NCI-H2227 (cell line): Measurements from ENCODE around the gene CRACR2A.

Experiments used
- DNase-seq: peaks from one replicate; lab custom pipeline; 2025; ENCODE audit not compliant: unreplicated experiment; lab: John Stamatoyannopoulos, UW

CRACR2A gene

DNA sequence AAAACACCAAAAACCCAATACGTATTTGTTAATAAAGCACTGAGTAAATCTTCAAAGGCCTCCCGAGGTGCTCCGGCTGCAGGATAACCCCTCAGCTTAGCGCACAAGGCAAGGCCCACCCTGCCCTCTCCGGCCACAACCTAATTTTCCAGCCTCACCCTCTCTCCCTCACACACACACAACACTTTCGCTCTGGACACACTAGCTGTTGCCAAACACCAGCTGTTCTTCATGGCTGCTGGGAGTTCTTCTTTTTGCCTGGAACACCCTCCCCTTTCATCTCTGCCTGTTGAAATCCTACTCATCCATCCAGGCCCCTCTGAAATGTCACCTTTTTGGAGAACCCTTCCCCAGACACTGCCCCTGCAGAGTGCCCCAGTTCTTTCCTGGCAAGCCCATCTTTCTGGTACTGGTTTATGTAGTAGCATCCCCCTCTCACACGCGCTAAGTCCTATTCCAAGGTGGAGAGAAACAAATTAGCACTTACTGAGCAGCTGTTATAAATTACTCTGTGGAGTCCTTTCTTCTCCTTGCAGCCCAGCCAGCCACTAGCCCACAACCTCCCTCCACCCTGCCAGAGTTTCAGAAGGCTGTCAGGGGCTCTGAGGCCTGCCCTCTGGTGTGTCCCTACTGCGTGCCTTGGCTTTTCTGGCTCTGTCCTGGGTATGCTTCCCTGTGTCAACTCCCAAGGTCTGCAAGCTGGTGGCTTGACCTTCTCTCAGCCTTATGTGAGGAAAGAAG, 805 bp upstream of the CRACR2A start:
- peak; percentile 9 for DNase-seq

DNA sequence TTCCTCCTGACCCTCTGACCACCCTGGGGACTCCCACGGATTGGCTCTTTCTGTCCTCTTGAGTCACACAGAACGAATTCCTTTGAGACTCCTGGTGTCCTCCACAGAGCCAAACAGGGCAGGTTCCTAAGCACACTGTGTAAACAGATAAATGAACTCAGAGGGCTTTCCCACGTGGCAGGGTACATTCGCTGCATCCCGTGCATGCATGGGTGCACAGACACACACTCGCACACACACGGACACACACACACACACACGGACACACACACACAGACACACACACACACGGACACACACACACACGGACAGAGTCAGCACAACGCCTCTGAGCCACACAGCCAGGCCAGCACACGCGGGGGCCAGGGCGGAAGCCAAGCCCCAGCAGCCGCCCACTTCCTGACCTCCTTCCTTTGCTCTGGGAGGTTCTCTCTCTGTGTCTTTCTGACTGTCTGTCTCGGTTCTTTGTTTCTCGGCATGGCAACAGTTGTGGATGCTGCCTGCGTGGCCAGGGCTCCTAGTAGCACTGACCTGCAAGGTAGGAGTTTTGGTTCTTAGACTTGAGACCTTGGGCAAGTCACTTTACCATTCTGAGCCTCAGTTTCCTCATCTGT, 706 bp downstream of the CRACR2A start:
- no peak for DNase-seq

- DNase-seq: no peak
Observed at GRCh38 chr12:3751151-3752095, 1.5 kb downstream of the CRACR2A start.

- no peak for DNase-seq
Observed at GRCh38 chr12:3750616-3751015, 2.3 kb downstream of the CRACR2A start.

DNA sequence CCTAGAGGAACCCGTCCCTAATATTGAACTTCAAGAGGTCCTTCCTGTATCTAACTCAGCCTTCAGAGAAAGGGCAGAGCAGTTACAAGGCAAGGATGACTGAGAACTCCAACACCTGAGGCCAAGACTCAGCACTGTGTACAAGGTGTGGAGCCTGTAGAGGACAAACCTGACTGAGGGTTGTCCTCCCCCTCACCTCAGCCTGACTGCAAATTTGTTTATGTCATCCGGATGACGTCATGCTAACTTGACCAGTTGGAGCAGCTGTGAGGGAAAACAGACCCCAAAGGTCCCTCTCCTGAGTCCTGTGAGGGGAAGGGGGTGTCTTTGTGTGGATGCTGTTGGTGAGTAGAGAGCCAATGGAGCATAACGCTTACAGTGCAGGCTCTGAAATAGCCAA, 4.3 kb downstream of the CRACR2A start:
- no peak for DNase-seq

DNA sequence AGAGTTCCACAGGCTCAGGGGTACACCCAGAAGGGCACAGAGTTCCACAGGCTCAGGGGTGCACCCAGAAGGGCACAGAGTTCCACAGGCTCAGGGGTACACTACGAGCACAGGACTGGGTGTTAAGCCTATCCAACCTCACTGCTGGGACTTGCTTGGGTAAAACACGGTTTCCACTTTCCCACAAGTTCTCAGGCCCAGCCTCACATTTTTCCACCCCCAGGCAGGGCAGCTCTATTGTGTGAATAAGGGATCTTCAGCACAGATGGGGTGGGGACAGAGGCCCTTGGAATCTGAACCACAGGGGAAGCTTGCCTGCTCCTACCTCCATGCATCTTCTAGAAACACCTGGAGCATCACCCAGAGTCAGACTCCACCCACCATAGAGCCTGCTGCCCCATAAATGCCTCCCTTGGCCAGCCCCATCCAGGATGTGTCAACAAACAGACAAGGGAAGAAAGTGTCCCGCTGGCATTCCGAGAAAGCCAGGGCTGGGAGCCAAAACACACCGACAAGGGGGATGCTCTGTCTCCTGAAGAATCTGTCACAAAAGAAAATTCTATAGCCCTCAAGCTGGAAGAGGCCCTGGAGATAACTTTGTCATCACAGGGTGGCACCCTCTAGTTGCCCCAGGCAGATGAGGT, 4.8 kb downstream of the CRACR2A start:
- no peak for DNase-seq

- DNase-seq: no peak
Observed at GRCh38 chr12:3747543-3747942, 5.4 kb downstream of the CRACR2A start.

DNA sequence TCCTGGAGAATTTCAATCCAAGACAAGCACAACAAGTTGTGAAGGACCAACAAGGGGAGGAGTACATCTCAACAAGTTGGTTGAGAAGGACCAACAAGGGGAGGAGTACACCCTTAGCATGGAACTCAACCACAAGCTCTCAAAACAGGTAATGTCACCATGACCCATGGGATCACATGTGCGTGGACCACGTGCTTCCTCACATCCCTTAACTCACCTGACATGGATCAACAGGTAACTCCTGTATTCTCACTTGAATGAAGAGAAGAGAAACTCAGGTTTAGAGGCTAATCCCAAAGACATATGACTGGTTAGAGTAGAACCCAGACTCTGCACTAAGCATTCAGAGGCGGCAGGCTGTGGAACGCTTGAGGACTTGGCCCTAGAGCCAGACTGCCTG, 6.2 kb downstream of the CRACR2A start:
- DNase-seq: no peak

DNA sequence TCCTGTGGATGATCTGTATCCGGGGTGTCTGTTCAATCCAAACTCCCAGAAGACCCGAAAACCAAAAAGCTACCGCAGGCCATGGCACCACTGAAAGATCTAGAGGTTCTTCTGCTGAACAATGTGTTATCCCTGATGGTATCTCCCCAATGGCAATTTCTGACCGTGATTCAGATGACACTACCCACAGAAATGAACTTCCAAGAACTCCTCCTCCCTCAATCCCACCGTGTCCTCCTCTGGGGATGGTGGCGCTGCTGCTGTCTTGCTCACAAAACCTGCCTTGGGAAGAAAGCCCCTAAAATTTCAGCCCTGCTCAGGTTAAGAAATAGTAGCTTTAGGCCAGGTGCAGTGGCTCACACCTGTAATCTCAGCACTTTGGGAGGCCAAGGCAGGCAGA, 7.8 kb downstream of the CRACR2A start:
- DNase-seq: no peak

- no peak for DNase-seq
Observed at GRCh38 chr12:3744229-3744901, 8.5 kb downstream of the CRACR2A start.

DNA sequence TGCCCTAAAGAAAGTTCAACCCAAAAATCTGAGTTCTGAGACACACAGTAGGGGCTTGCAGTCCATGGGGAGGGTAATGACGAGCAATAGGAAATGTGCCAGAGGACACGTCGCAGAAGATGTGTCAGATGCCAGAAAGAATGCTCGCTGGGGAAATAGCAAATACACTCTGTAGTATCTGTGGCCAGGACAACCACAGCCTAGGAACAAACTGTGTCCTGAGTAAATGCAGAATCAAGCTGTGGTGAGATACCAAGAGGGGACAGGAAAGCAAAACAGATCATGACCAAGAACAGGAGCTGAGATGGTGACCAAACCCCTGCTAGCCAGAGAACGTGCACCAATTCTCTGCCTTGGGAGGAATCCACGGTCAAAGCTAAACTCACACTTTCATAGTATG, 9.1 kb downstream of the CRACR2A start:
- DNase-seq: no peak

DNA sequence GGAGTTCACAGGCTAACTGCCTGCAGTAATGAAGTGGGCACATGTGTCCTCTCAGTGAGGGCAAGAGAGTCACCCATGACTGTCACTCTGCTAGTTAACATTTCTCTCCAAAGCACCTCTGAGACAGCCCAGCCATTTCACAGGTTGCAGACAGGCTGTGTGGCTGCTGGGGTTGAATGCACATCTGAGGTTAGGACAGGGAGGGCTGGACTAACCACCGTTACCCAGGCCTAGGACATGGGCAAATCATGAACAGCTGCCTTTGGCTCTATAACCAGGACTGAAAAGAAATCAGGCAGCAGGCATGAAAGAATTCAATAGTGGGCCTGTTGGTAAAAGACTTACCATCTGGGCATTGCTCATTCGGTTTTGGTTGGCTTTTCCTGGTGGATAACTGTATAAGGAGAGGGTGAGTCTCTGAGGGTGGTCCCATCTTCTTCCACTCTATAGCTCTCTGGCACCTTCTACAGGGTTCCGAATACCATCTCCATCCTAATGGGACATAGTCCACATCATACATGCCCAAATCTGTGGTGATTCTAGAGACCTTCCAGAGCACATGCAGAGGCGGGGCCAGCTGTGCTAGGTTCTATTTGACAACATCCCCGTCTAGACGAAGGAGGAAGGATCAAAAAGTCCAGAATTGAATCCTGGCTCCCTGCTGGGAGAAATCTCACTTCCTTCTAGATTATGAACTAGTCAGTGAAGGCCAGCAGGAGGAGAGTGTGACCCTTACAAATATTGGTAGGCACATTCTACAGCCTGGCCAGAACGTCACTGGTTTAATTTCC, 10.8 kb downstream of the CRACR2A start:
- no peak for DNase-seq

DNA sequence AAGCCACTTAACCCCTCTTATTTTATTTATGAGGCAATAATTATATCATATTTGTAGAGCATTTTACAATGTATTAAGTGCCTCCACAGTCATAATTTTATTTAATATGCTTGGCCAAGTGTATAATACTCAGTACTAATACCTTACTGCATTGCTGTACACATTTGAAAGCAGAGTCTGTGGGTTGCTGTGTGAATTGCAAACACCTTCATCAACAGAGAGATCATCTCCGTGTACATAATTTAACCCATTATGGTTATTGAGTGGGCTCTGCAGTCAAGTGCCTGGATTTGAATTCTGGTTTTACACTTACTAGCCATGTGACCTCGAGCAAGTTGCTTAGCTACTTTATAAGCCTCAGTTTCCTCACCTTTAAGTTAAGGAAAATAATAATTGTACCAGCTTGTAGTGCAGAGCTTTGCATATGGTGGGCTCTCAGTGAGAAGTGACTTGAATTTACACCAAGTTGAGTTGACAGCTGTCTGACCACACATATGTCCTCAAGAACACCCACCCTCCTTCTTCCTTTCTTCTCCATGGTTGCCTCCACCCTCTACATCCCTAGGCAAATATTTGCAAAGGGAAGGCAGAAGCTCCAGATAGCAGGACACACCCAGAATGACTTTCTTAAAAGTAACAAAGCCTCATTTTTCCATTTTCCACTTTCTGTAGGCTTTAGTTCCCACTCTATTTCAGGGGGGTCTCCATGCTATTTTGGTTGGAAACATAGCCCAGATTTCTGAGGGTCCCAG, 12.3 kb downstream of the CRACR2A start:
- DNase-seq: no peak

- DNase-seq: no peak
Observed at GRCh38 chr12:3735432-3735831, 17.5 kb downstream of the CRACR2A start.

DNA sequence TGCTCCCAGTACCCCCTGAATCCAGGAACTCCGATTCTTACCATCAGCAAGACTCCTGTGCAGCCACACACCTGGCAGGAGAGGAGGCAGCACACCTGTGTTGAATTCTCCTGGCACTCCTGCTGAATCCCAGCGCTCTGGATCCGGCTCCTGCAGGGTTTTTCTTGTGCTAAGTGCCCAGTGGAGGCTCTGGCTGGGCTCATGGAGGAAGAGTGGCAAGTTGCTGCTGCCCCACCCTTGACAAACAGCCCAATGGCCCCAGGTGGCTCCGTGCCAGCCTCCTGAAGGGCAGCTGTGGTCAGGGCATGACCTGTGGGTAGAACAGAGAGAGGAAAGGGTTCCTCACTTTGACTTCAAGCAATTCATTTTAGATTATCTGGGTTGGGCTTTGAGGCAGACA, 20.0 kb downstream of the CRACR2A start:
- DNase-seq: no peak

DNA sequence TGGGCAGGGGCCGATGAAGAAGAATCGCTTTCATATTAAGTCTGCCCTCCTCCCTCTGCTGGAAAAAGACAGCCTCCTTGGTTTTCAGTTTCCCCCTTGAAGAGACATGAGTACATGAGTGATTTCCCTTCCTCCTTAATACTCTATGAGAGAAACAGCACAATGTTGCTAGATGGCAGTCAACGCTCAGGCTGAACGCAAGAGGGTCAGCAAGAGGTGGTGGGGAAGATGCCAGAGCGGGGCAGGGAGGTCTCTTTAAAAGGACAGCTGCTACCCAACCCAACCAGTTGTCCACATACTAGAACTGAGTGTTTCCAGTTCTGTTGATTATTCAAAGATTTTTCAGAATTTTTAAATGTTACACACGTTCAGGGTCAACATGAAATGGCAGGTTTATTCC, 22.8 kb downstream of the CRACR2A start:
- DNase-seq: no peak

DNA sequence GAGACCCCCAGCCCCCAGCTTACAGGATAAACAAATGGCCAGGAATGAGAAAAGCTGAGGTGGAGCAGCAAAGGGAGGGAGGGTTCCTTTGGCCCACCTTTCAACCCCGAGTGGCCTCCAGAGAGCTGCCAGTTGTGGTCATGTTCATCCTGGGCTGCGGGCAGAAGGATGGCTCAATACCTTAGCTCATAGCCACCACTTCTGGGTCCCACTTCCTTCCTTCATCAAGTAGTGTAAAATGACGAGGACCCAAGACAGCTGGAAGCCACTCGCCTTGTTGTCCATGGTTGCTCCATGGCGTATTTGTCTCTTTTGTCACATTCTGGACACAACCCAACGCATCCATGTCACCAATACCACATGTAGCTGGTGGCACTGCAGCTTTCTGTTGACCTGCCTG, 24.2 kb downstream of the CRACR2A start:
- DNase-seq: no peak

DNA sequence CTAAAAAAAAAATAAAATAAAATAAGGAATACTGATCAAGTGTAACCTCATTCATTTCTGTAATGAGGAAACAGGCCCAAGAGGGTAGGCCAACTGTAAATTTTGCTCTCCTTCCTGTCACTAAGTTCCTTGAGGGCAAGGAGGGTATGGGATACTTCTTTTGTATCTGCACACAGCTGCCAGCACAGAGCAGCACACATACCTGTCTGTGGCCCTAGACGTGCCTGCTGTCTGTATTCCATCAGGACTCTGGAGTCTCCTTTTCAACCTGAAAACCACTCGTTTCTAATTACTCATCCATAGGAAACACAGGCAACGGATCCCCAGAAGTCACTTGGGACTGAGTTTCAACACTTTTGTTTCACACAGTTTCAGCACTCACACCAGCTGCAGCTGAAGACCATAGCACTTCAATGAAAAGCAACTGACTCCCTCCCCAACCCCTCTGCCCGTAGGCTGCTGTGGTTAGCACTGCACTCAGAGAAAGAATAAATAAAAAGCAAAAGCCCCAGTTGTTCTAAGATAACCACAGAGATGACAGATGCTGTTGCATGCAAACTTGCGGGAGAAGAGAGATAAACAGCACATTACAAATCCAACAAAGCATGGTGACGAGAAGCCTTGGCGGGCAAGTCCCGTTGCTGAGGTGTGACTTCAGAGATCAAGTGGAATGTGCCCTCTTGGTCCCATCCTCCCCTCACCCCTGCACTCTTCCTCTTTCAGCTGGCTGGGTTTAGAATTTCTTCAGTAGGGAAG, 24.9 kb downstream of the CRACR2A start:
- DNase-seq: no peak

DNA sequence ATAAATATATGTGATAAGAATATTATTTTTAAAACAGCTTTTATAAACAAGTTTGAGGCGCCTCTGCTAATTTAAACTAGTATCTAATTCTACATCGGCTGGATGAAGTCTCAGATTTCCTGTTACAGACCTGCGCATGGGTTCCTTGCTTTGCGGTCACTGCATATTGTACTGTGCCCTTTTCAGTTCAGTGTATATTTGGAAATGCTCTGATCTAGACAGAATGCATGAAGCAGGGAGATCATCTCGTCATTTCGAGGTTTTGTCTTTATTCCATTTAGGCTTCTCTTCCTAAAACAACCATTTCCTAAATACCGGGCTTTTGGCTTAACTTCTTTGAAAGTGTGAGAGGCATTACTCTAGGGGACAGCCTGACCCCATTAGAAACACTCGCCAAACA, 25.6 kb downstream of the CRACR2A start:
- no peak for DNase-seq
